Measurements from ENCODE around the gene GPHA2.

DNA sequence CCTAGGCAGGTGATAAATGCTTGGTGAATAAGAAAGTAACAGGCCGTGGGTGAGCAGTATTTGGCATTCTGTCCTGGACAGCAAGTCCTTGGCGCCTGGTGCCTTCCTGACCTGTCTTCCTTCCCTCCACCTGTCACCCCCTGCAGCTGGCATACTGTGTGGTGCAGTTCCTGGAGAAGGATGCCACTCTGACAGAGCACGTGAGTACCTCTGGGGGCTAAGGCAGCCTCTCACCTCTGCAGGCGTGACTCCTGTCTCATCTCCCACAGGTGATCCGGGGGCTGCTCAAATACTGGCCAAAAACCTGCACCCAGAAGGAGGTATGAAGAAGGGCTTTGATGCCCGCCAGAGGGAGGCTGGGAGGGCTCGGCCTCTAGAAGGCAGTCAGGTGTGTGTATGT lies 4.4 kb downstream of the GPHA2 start:
- TF ChIP-seq, protein P1, sequence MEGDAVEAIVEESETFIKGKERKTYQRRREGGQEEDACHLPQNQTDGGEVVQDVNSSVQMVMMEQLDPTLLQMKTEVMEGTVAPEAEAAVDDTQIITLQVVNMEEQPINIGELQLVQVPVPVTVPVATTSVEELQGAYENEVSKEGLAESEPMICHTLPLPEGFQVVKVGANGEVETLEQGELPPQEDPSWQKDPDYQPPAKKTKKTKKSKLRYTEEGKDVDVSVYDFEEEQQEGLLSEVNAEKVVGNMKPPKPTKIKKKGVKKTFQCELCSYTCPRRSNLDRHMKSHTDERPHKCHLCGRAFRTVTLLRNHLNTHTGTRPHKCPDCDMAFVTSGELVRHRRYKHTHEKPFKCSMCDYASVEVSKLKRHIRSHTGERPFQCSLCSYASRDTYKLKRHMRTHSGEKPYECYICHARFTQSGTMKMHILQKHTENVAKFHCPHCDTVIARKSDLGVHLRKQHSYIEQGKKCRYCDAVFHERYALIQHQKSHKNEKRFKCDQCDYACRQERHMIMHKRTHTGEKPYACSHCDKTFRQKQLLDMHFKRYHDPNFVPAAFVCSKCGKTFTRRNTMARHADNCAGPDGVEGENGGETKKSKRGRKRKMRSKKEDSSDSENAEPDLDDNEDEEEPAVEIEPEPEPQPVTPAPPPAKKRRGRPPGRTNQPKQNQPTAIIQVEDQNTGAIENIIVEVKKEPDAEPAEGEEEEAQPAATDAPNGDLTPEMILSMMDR (IDR thresholded peaks at IDR 0.05): no peak
- TF ChIP-seq POLR2A (IDR thresholded peaks at IDR 0.05): no peak

All from uterus (tissue), 2 donors.